VCaP (cell line): ENCODE measurements around the gene RHBG.
"Not testable (repeated sequence)": the region's sequence is repeated elsewhere in the genome, so short reads cannot be mapped to it uniquely, and the experiment has no call there.

Experiments
- H3K27ac ChIP-seq: fragments of 450-650 bp; 2 replicates; pipeline ENCODE4 v1.5.1; 2017
- TF ChIP-seq, protein P1 (sequence below): fragments of 450-650 bp; conservative IDR thresholded peaks from 2 replicates; pipeline ENCODE4 v1.5.1; 2017; ENCODE audit warnings: mild to moderate bottlenecking, moderate library complexity

The RHBG gene

DNA sequence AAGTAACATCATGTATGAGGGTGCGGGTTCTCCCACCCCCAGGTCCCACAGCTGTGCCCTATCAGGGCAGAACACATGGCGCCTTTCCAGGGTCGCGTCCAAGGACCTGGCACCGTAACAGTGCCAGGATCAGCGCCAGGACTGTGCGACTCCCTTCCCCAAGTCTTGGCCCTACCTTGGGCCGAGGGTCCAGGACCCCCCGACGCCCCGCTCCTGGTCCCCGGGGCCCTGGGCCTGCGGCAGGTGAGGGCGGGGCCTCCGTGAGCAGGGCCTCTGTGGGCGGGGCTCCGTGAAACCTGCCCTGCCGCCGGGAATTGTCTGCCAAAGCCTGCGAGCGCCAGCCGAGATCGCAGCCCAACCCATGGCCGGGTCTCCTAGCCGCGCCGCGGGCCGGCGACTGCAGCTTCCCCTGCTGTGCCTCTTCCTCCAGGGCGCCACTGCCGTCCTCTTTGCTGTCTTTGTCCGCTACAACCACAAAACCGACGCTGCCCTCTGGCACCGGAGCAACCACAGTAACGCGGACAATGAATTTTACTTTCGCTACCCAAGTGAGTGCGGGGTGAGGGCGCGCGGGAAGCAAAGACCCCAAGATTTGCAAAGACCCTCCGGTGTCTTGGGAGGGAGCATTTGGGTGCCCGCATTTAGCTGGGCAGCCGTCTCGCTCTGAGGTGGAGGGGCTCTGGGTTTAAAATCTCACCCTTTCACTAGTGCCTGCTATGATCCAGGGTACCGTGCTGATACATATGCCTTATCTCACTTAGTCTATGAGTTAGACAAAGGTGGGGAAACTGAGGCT, at the start of gene RHBG:
TSS of gene RHBG (plus strand) at position 323 of the 796 bp plus-strand sequence. CDS start at position 362, 39 bp downstream.
- TF ChIP-seq, protein P1, sequence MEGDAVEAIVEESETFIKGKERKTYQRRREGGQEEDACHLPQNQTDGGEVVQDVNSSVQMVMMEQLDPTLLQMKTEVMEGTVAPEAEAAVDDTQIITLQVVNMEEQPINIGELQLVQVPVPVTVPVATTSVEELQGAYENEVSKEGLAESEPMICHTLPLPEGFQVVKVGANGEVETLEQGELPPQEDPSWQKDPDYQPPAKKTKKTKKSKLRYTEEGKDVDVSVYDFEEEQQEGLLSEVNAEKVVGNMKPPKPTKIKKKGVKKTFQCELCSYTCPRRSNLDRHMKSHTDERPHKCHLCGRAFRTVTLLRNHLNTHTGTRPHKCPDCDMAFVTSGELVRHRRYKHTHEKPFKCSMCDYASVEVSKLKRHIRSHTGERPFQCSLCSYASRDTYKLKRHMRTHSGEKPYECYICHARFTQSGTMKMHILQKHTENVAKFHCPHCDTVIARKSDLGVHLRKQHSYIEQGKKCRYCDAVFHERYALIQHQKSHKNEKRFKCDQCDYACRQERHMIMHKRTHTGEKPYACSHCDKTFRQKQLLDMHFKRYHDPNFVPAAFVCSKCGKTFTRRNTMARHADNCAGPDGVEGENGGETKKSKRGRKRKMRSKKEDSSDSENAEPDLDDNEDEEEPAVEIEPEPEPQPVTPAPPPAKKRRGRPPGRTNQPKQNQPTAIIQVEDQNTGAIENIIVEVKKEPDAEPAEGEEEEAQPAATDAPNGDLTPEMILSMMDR = no peak
- peak within 1 kb of the TSS; percentile 57; the same call in 1 of the 2 replicates for H3K27ac ChIP-seq

- TF ChIP-seq, protein P1 = peak; percentile 74
- no peak overlapping the region for H3K27ac ChIP-seq
Observed at GRCh38 chr1:156319664-156320063, 49.3 kb upstream of the RHBG start.

DNA sequence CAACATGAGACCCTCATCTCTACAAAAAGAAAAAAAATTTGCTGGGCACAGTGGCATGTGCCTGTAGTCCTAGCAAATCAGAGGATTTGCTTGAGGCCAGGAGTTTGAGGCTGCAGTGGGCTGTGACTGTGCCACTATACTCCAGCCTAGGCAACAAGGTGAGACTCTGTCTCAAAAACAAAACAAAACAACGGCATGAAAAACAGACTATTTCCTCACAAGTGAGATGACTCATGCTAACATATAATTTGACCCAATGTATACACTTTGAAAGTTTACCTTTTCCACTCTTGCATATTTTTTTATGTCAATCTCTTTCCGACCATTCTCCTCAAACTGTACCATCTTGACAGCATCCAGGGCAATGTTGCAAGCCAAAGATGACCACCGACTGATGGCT, 48.5 kb upstream of the RHBG start:
- TF ChIP-seq, protein P1 = no peak
- H3K27ac ChIP-seq = no peak overlapping the region

DNA sequence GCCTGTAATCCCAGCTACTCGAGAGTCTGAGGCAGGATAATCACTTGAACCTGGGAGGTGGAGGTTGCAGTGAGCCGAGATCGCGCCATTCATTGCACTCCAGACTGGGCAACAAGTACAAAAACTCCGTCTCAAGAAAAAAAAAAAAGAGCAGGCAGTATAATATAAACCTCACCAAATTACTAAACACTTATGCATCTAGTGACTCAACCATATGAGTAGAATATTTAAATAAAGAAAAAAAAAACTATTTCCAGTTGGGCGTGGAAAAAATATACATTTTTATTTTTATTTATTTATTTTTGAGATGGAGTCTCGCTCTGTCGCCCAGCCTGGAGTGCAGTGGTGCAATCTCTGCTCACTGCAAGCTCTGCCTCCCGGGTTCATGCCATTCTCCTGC, 45.8 kb upstream of the RHBG start:
- not testable (repeated sequence) for H3K27ac ChIP-seq

- TF ChIP-seq, protein P1 = peak; percentile 64
- peak overlapping the region; percentile 91; the same call in 1 of the 2 replicates for H3K27ac ChIP-seq
Observed at GRCh38 chr1:156336242-156336641, 32.8 kb upstream of the RHBG start.

GRCh38 chr1:156337052-156337887, 31.7 kb upstream of the RHBG start:
- TF ChIP-seq, protein P1 = no peak
- peak overlapping the region; percentile 91 for H3K27ac ChIP-seq

DNA sequence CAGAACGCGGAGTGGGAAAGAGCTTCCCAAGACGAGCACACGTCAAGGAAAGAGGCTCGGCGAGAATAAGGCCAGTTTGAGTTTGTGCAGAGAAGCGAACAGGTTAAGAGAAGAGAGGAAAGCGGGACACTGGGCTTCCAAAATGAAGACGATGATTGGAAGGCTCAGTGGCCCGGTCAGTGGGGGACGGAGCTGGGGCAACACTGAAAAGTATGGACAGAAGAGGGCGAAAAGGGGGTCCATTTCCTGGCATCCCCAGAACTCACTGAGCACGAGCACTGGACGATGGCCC, 31.2 kb upstream of the RHBG start:
- peak overlapping the region; percentile 91 for H3K27ac ChIP-seq
- TF ChIP-seq, protein P1 = no peak
